ENCODE data around the gene TNFSF15.

DNA sequence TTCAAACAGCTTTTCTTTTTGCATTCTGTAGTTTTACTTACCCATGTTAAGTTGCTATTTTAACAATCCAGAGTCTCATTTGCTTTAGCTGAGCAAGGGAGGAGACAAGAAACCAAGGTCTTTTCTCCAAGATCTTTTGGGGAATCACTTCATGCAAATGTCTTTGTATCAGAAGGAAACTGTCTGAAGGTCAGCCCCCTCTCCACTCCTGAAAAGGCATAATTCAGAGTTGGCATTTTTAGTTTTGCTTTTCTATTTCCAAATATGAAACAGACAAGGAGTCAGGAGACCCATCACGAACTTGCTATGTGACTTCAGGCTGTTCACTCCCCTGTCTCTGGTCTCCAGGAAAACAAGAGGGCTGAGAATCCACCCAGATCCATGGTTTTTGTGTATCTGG is 12.3 kb upstream of the TNFSF15 start:
- TF ChIP-seq POLR2A (IDR thresholded peaks at IDR 0.05) (no peak), CTCF (IDR thresholded peaks at IDR 0.05) (no peak)
